Measurements from ENCODE around the gene ARMCX6.
A peak's percentile ranks its signal among the peaks of the same experiment; 100 is the strongest.
"Not testable (repeated sequence)": the region's sequence is repeated elsewhere in the genome, so short reads cannot be mapped to it uniquely, and the experiment has no call there.

ARMCX6 gene

GRCh38 chrX:101617211-101618191 is at the start of gene ARMCX6:
TSS of gene ARMCX6 (minus strand) at chrX:101618000. CDS start at chrX:101616620, 1,380 bp downstream.
- peak within 1 kb of the TSS; percentile 91 for H3K27ac ChIP-seq
- TF ChIP-seq CTCF (conservative IDR thresholded peaks at IDR 0.05) (peak; percentile 58), ZFX (IDR thresholded peaks at IDR 0.05) (no peak)

GRCh38 chrX:101659601-101660063 is 41.8 kb upstream of the ARMCX6 start, which contains the start of gene ARMCX2:
TSS of gene ARMCX2 (minus strand) at chrX:101659850. CDS start at chrX:101657588, 2,262 bp downstream.
- no peak within 1 kb of the TSS for H3K27ac ChIP-seq
- TF ChIP-seq ZFX (IDR thresholded peaks at IDR 0.05) = no peak
- no peak for TF ChIP-seq CTCF (conservative IDR thresholded peaks at IDR 0.05)

- no peak overlapping the region for H3K27ac ChIP-seq
Observed at GRCh38 chrX:101658661-101659491, 41.1 kb upstream of the ARMCX6 start.

GRCh38 chrX:101657495-101657894 is 39.7 kb upstream of the ARMCX6 start:
- no peak overlapping the region for H3K27ac ChIP-seq
- TF ChIP-seq ZFX (IDR thresholded peaks at IDR 0.05) (no peak), CTCF (conservative IDR thresholded peaks at IDR 0.05) (no peak)

More at GRCh38 chrX:101658661-101659491, 41.1 kb upstream of the ARMCX6 start:
- TF ChIP-seq ZFX (IDR thresholded peaks at IDR 0.05) (no peak), CTCF (conservative IDR thresholded peaks at IDR 0.05) (no peak)

GRCh38 chrX:101656817-101657216 is 39.0 kb upstream of the ARMCX6 start:
- H3K27ac ChIP-seq = no peak overlapping the region
- TF ChIP-seq CTCF (conservative IDR thresholded peaks at IDR 0.05) (no peak), ZFX (IDR thresholded peaks at IDR 0.05) (no peak)

GRCh38 chrX:101655534-101655933 is 37.7 kb upstream of the ARMCX6 start:
- no peak overlapping the region for H3K27ac ChIP-seq
- TF ChIP-seq ZFX (IDR thresholded peaks at IDR 0.05) (no peak), CTCF (conservative IDR thresholded peaks at IDR 0.05) (no peak)

- not testable (repeated sequence) for H3K27ac ChIP-seq
Observed at GRCh38 chrX:101647716-101648115, 29.9 kb upstream of the ARMCX6 start.
